ENCODE data around the gene CD19.

DNA sequence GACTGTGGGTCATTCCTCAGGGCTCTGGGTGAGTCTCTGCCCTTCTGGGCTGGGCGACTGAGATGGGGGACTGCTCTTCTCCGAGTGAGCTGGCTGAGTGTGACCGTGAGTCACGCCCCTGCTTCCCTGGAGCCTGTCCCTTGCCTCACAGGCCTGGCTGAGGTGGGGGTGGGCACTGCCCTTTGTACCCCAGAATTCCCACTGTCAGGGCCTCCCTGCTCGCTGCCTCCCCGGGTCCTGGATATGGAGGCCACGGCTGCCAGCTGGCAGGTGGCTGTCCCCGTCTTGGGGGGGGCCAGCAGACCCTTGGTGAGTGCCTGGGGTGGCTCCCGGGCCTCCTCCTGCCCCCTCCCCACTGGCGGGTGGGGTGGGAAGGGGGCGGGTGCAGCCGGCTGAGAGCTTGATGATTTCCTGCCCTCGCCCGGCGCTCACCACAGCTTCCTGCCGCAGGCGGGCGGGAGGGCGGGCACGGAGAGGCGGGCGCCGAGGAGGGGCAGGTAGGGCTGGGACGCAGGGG is 52.9 kb downstream of the CD19 start, which contains the start of gene LAT:
- no peak for TF ChIP-seq POLR2A (IDR thresholded peaks at IDR 0.05)
- TF ChIP-seq, protein P1, sequence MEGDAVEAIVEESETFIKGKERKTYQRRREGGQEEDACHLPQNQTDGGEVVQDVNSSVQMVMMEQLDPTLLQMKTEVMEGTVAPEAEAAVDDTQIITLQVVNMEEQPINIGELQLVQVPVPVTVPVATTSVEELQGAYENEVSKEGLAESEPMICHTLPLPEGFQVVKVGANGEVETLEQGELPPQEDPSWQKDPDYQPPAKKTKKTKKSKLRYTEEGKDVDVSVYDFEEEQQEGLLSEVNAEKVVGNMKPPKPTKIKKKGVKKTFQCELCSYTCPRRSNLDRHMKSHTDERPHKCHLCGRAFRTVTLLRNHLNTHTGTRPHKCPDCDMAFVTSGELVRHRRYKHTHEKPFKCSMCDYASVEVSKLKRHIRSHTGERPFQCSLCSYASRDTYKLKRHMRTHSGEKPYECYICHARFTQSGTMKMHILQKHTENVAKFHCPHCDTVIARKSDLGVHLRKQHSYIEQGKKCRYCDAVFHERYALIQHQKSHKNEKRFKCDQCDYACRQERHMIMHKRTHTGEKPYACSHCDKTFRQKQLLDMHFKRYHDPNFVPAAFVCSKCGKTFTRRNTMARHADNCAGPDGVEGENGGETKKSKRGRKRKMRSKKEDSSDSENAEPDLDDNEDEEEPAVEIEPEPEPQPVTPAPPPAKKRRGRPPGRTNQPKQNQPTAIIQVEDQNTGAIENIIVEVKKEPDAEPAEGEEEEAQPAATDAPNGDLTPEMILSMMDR (IDR thresholded peaks at IDR 0.05) = no peak
